Ishikawa (cell line): Measurements from ENCODE around the gene MFNG.

ENCODE experiments used
- CEBPB ChIP-seq: IDR thresholded peaks from 2 replicates; pipeline ENCODE4 v1.6.1; 2012
- CREB1 ChIP-seq: IDR thresholded peaks from 2 replicates; pipeline ENCODE4 v1.6.1; 2012; ENCODE audit warnings: low read depth
- EGR1 ChIP-seq: IDR thresholded peaks from 2 replicates; pipeline ENCODE4 v1.6.1; 2012
- EP300 ChIP-seq: IDR thresholded peaks from 2 replicates; pipeline ENCODE4 v1.6.1; 2012; ENCODE audit warnings: borderline replicate concordance
- FOXM1 ChIP-seq: IDR thresholded peaks from 2 replicates; pipeline ENCODE4 v1.6.1; 2012; ENCODE audit warnings: low read depth, borderline replicate concordance
- MAX ChIP-seq: IDR thresholded peaks from 2 replicates; pipeline ENCODE4 v1.6.1; 2012
- NFIC ChIP-seq: IDR thresholded peaks from 2 replicates; pipeline ENCODE4 v1.6.1; 2012
- RAD21 ChIP-seq: IDR thresholded peaks from 2 replicates; pipeline ENCODE4 v1.6.1; 2012; ENCODE audit warnings: low read depth
- REST ChIP-seq: IDR thresholded peaks from 2 replicates; pipeline ENCODE4 v1.6.1; 2012; ENCODE audit warnings: low read depth, mild to moderate bottlenecking
- TAF1 ChIP-seq: IDR thresholded peaks from 2 replicates; pipeline ENCODE4 v1.6.1; 2012; ENCODE audit warnings: low read depth, mild to moderate bottlenecking
- TCF12 ChIP-seq: IDR thresholded peaks from 2 replicates; pipeline ENCODE4 v1.6.1; 2012; ENCODE audit warnings: low read depth
- TEAD4 ChIP-seq: IDR thresholded peaks from 2 replicates; pipeline ENCODE4 v1.6.1; 2012
- USF1 ChIP-seq: IDR thresholded peaks from 2 replicates; pipeline ENCODE4 v1.6.1; 2012
- YY1 ChIP-seq: IDR thresholded peaks from 2 replicates; pipeline ENCODE4 v1.6.1; 2012; ENCODE audit warnings: low read depth
- ZBTB7A ChIP-seq: IDR thresholded peaks from 2 replicates; pipeline ENCODE4 v1.6.1; 2012; ENCODE audit warnings: low read depth

Gene MFNG

GRCh38 chr22:37426706-37427134 lies 59.5 kb downstream of the MFNG start:
- TF ChIP-seq ZBTB7A = no peak
- TF ChIP-seq TEAD4 = no peak
- TF ChIP-seq CEBPB = no peak
- TF ChIP-seq YY1 = no peak
- no peak for TF ChIP-seq REST
- no peak for TF ChIP-seq EP300
- no peak for TF ChIP-seq EGR1
- no peak for TF ChIP-seq TAF1

- no peak for TF ChIP-seq ZBTB7A
- no peak for TF ChIP-seq RAD21
- TF ChIP-seq CREB1 = no peak
- no peak for TF ChIP-seq TAF1
- no peak for TF ChIP-seq USF1
- TF ChIP-seq YY1 = no peak
- no peak for TF ChIP-seq TEAD4
- no peak for TF ChIP-seq NFIC
- TF ChIP-seq CEBPB = no peak
- TF ChIP-seq MAX = no peak
- TF ChIP-seq EP300 = no peak
- TF ChIP-seq EGR1 = no peak
- TF ChIP-seq TCF12 = no peak
- TF ChIP-seq FOXM1 = no peak
- TF ChIP-seq REST = no peak
Observed at GRCh38 chr22:37425800-37426705, 60.1 kb downstream of the MFNG start.

- no peak for TF ChIP-seq RAD21
- no peak for TF ChIP-seq TEAD4
- TF ChIP-seq TCF12 = no peak
- no peak for TF ChIP-seq EGR1
- no peak for TF ChIP-seq CREB1
- TF ChIP-seq CEBPB = no peak
- no peak for TF ChIP-seq MAX
- TF ChIP-seq YY1 = no peak
- TF ChIP-seq TAF1 = no peak
- TF ChIP-seq NFIC = no peak
- no peak for TF ChIP-seq EP300
- TF ChIP-seq FOXM1 = no peak
- no peak for TF ChIP-seq USF1
- TF ChIP-seq ZBTB7A = no peak
- no peak for TF ChIP-seq REST
Observed at GRCh38 chr22:37425369-37425768, 60.8 kb downstream of the MFNG start.

- no peak for TF ChIP-seq CREB1
- TF ChIP-seq TAF1 = no peak
- no peak for TF ChIP-seq REST
- TF ChIP-seq YY1 = no peak
Observed at GRCh38 chr22:37423283-37423682, 62.9 kb downstream of the MFNG start.
